BLaER1 (cell line): ENCODE measurements around the gene PRICKLE4.
A peak's percentile ranks its signal among the peaks of the same experiment; 100 is the strongest.

Experiments
- H3K27ac ChIP-seq: shearing (Covaris generic); formaldehyde crosslinking; 2 replicates; pipeline ENCODE4 v1.8.1; 2022
- H3K27me3 ChIP-seq: shearing (Covaris generic); formaldehyde crosslinking; 2 replicates; pipeline ENCODE4 v1.8.1; 2022
- H3K36me3 ChIP-seq: shearing (Covaris generic); formaldehyde crosslinking; 2 replicates; pipeline ENCODE4 v1.8.1; 2022
- H3K4me1 ChIP-seq: shearing (Covaris generic); formaldehyde crosslinking; 2 replicates; pipeline ENCODE4 v1.8.1; 2022
- H3K4me2 ChIP-seq: shearing (Covaris generic); formaldehyde crosslinking; 2 replicates; pipeline ENCODE4 v1.8.1; 2022
- H3K4me3 ChIP-seq: shearing (Covaris generic); formaldehyde crosslinking; 2 replicates; pipeline ENCODE4 v1.8.1; 2022
- H3K9ac ChIP-seq: shearing (Covaris generic); formaldehyde crosslinking; 2 replicates; pipeline ENCODE4 v1.8.1; 2022
- H3K9me3 ChIP-seq: shearing (Covaris generic); formaldehyde crosslinking; 2 replicates; pipeline ENCODE4 v1.8.1; 2022
- H4K20me1 ChIP-seq: shearing (Covaris generic); formaldehyde crosslinking; 2 replicates; pipeline ENCODE4 v1.8.1; 2022
- Cebpa-rat ChIP-seq: shearing (Covaris generic); IDR thresholded peaks from 2 replicates; pipeline ENCODE4 v1.8.1; 2022

PRICKLE4 gene

GRCh38 chr6:41769376-41769775 lies 11.2 kb upstream of the PRICKLE4 start:
- no peak overlapping the region for H3K27ac ChIP-seq

GRCh38 chr6:41770381-41771057 lies 10.1 kb upstream of the PRICKLE4 start:
- Histone ChIP-seq H3K4me1 (peaks cover 32% of the 10 kb centered on the region), H3K27me3 (no peaks in the 10 kb centered on the region), H4K20me1 (no peaks in the 10 kb centered on the region), H3K9me3 (no peaks in the 10 kb centered on the region), H3K4me2 (no peak overlapping the region), H3K27ac (no peak overlapping the region), H3K9ac (no peak overlapping the region), H3K36me3 (peaks cover 51% of the 10 kb centered on the region), H3K4me3 (no peak overlapping the region)
- no peak for TF ChIP-seq Cebpa-rat

More at GRCh38 chr6:41769376-41769775, 11.2 kb upstream of the PRICKLE4 start:
- TF ChIP-seq Cebpa-rat: no peak
- peak overlapping the region; percentile 47 for H3K4me2 ChIP-seq
- H3K9me3 ChIP-seq: no peaks in the 10 kb centered on the region
- H3K4me3 ChIP-seq: no peak overlapping the region
- H3K27me3 ChIP-seq: no peaks in the 10 kb centered on the region
- H3K9ac ChIP-seq: no peak overlapping the region
- peaks cover 32% of the 10 kb centered on the region for H3K4me1 ChIP-seq
- H3K36me3 ChIP-seq: peaks cover 40% of the 10 kb centered on the region
- no peaks in the 10 kb centered on the region for H4K20me1 ChIP-seq

- Histone ChIP-seq H4K20me1 (no peaks in the 10 kb centered on the region), H3K36me3 (peaks cover 54% of the 10 kb centered on the region), H3K9ac (no peak overlapping the region), H3K27me3 (no peaks in the 10 kb centered on the region), H3K9me3 (no peaks in the 10 kb centered on the region), H3K4me2 (no peak overlapping the region), H3K4me3 (no peak overlapping the region), H3K4me1 (peaks cover 31% of the 10 kb centered on the region), H3K27ac (no peak overlapping the region)
- no peak for TF ChIP-seq Cebpa-rat
Observed at GRCh38 chr6:41771058-41771983, 9.3 kb upstream of the PRICKLE4 start.

GRCh38 chr6:41774841-41775240 lies 5.7 kb upstream of the PRICKLE4 start:
- H3K9me3 ChIP-seq: no peaks in the 10 kb centered on the region
- H3K27me3 ChIP-seq: no peaks in the 10 kb centered on the region
- no peaks in the 10 kb centered on the region for H4K20me1 ChIP-seq
- H3K4me2 ChIP-seq: no peak overlapping the region
- no peak overlapping the region for H3K27ac ChIP-seq
- TF ChIP-seq Cebpa-rat: no peak
- peaks cover 24% of the 10 kb centered on the region for H3K4me1 ChIP-seq
- no peak overlapping the region for H3K4me3 ChIP-seq
- peaks cover 60% of the 10 kb centered on the region for H3K36me3 ChIP-seq
- no peak overlapping the region for H3K9ac ChIP-seq

- H3K36me3 ChIP-seq: peaks cover 56% of the 10 kb centered on the region
- no peak overlapping the region for H3K9ac ChIP-seq
- peaks cover 20% of the 10 kb centered on the region for H3K4me1 ChIP-seq
- no peaks in the 10 kb centered on the region for H3K9me3 ChIP-seq
- TF ChIP-seq Cebpa-rat: no peak
- H3K27me3 ChIP-seq: no peaks in the 10 kb centered on the region
- H3K27ac ChIP-seq: no peak overlapping the region
- H3K4me3 ChIP-seq: no peak overlapping the region
- H3K4me2 ChIP-seq: no peak overlapping the region
- no peaks in the 10 kb centered on the region for H4K20me1 ChIP-seq
Observed at GRCh38 chr6:41775293-41775882, 5.2 kb upstream of the PRICKLE4 start.

- no peak overlapping the region for H3K4me2 ChIP-seq
- H3K27me3 ChIP-seq: peaks cover 10% of the 10 kb centered on the region; the same call in 1 of the 2 replicates
- H3K36me3 ChIP-seq: peaks cover 33% of the 10 kb centered on the region
- no peak overlapping the region for H3K4me3 ChIP-seq
- H3K27ac ChIP-seq: no peak overlapping the region
- H4K20me1 ChIP-seq: no peaks in the 10 kb centered on the region
- no peak overlapping the region for H3K9ac ChIP-seq
- no peak for TF ChIP-seq Cebpa-rat
- peaks cover 34% of the 10 kb centered on the region for H3K4me1 ChIP-seq
- H3K9me3 ChIP-seq: no peaks in the 10 kb centered on the region
Observed at GRCh38 chr6:41777551-41778285, 2.9 kb upstream of the PRICKLE4 start.

- peak overlapping the region; percentile 77 for H3K4me3 ChIP-seq
- no peaks in the 10 kb centered on the region for H3K9me3 ChIP-seq
- H3K4me1 ChIP-seq: peaks cover 34% of the 10 kb centered on the region
- peak overlapping the region; percentile 81 for H3K9ac ChIP-seq
- H3K4me2 ChIP-seq: peak overlapping the region; percentile 93
- no peak overlapping the region for H3K27ac ChIP-seq
- TF ChIP-seq Cebpa-rat: no peak
- H3K27me3 ChIP-seq: peaks cover 10% of the 10 kb centered on the region; the same call in 1 of the 2 replicates
- peaks cover 24% of the 10 kb centered on the region for H3K36me3 ChIP-seq
- H4K20me1 ChIP-seq: no peaks in the 10 kb centered on the region
Observed at GRCh38 chr6:41778895-41779294, 1.7 kb upstream of the PRICKLE4 start.

GRCh38 chr6:41779336-41779735 lies 1.2 kb upstream of the PRICKLE4 start:
- H3K9me3 ChIP-seq: no peaks in the 10 kb centered on the region
- H3K4me3 ChIP-seq: peak overlapping the region; percentile 77
- peak overlapping the region; percentile 55; the same call in 1 of the 2 replicates for H3K27ac ChIP-seq

GRCh38 chr6:41779788-41780550 lies 613 bp upstream of the PRICKLE4 start, which contains the start of gene FRS3:
Gene FRS3 (minus strand): TSS chr6:41779900. CDS start chr6:41776987, 2,913 bp downstream.
- Histone ChIP-seq H3K4me2 (peak within 1 kb of the TSS; percentile 98), H3K4me1 (peaks cover 39% of the 10 kb centered on the region), H3K36me3 (peaks cover 14% of the 10 kb centered on the region), H3K4me3 (peak within 1 kb of the TSS; percentile 77), H3K9ac (peak within 1 kb of the TSS; percentile 81), H3K9me3 (no peaks in the 10 kb centered on the region), H4K20me1 (no peaks in the 10 kb centered on the region), H3K27me3 (peaks cover 10% of the 10 kb centered on the region; the same call in 1 of the 2 replicates), H3K27ac (peak within 1 kb of the TSS; percentile 68)
- no peak for TF ChIP-seq Cebpa-rat

More at GRCh38 chr6:41779336-41779735, 1.2 kb upstream of the PRICKLE4 start:
- Histone ChIP-seq H3K4me1 (peaks cover 34% of the 10 kb centered on the region), H3K27me3 (peaks cover 10% of the 10 kb centered on the region; the same call in 1 of the 2 replicates), H3K36me3 (peaks cover 20% of the 10 kb centered on the region), H3K4me2 (peak overlapping the region; percentile 93), H3K9ac (peak overlapping the region; percentile 81), H4K20me1 (no peaks in the 10 kb centered on the region)
- TF ChIP-seq Cebpa-rat: no peak
